HG02642 (cell line): ENCODE data around the gene SERPINA6.
"Not testable (repeated sequence)": the region's sequence is repeated elsewhere in the genome, so short reads cannot be mapped to it uniquely, and the experiment has no call there.

Experiments
- ATAC-seq: cut with Tn5 transposase; IDR thresholded peaks from one replicate; pipeline ENCODE4 v1.9.1; 2021; ENCODE audit warnings: mild to moderate bottlenecking; ENCODE audit not compliant: unreplicated experiment, poor library complexity

The SERPINA6 gene

GRCh38 chr14:94330857-94331256 is 7.7 kb upstream of the SERPINA6 start:
- no peak for ATAC-seq

DNA sequence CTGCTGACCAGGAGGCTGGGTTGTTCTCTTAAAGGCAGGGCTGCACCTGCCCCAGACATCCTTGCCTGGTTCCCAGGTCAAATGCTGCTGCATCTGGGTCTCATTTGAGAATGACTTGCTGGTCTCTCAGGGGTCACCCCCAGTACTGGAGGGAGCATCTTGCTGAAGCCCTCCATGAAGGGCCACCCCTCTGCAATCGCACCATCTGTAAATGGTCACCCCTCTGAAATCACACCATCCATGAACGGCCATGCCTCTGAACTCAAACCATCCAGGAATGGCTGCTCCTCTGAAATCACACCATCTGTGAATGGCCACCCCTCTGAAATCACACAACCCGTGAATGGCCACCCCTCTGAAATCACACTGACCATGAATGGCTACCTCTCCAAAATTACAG is 7.3 kb upstream of the SERPINA6 start:
- ATAC-seq: no peak

DNA sequence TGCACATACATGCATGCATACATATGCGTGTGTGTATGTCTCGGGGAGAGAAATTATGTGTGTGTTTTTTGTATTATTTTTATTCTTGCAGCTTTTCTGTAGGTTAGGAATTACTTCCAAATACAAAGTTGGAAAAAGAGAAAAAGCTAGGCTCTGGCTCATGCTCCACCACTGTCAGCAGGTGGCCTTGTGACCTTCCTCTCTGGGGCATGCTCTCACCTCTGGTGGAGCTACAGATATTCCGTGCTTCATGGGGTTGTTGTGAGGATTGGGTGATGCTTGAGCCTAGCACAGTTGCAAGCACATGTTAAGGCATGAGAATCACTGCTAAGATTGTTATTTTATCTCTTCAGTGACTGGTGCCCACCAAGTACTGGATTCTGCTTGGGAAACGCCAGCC is 6.7 kb upstream of the SERPINA6 start:
- no peak for ATAC-seq

DNA sequence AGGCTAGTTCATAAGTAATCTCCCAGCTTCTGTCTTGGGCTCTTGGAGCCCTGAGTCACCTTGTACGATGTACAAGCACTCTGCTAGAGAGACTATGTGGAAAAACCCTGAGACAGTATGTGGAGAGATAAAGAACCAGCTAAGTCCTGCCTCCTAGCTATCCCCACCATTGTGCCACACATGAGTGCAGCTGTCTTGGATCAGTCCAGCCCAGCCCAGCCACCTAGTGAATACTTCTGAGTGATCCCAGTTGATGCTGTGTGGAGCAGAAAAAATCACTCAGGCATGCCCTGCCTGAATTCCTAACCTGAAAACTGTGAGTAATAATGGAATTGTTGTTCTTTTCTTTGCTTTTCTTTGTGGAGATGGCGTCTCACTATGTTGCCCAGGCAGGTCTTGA is 5.1 kb upstream of the SERPINA6 start:
- no peak for ATAC-seq

DNA sequence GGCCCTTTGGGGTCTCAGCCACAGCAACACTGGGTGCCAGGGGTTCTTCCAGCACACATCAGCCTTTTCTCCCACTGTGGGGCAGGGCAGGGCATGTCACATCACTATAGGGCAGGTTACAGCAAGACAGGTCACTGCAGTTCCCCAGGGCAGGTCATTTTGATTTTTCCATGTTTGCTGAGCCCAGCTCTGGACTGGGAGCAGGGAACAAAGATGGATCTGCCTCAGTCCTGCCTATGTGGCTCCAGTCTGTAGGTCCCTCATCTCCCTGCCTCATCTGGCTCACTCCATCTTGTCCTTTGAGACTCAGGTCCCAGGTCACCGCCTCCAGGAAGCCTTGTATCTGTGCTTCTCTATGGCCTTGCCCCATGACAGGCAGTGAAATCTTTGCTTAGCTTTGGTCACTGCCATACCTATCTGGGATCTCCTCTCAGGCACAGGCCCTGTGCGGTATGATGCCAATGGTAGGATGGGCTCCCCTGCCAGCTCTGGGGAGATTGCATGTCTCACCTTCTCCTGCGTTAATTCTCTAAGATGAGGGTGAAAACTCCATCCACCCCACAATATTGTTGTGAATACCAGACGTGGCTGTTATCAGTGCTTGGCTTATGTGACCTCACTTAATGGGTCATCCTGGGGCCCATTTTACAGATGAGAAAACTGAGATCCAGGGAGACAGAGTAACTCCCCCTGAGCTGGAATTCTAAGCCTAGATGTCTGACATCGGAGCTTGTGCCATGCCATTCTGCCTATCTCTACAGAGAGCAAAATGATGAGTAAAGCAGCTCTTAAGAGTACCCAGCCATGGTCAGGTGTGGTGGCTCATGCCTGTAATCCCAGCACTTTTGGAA is 1.5 kb downstream of the SERPINA6 start:
- no peak for ATAC-seq

- no peak for ATAC-seq
These were observed 2.9 kb downstream of the SERPINA6 start for GRCh38 chr14:94320243-94320642.

DNA sequence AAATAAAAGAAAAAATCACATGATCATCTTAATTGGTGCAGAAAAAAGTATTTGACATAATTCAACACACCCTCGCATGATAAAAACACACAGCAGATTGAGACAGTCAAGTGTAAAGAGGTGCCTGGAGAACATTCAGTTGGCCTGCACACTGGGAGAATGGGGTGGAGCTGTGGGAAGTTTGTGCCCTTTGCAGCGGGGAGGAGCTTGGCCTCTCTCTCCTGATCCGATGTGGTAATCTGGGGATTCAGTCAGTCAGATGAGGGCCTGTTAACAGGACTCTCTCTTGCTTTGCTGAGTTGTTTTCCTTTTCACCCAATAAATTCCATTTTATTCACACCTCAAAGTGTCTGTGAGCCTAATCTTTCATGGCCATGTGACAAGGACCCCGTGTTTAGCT is 5.9 kb downstream of the SERPINA6 start:
- no peak for ATAC-seq

DNA sequence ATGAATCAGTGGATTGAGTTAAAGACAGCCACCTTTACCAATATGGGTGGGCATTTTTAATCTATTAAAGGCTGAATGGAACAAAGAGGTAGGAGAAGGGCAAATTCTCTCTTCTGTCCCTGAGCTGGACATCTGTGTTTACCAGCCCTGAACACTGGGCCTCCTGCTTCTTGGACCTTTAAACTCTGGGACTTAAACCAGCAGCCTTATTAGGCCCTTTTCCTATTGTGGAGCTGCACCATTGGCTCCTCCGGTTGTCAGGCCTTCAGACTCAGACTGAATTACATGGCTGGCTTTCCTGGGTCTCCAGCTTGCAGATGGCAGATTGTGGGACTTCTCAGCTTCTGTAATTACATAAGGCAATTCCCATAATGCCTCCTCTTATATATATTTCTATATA is 6.4 kb downstream of the SERPINA6 start:
- ATAC-seq: no peak

GRCh38 chr14:94314890-94315289 is 8.2 kb downstream of the SERPINA6 start:
- ATAC-seq: no peak

- ATAC-seq: no peak
These were observed 9.0 kb downstream of the SERPINA6 start for GRCh38 chr14:94313991-94314655.

DNA sequence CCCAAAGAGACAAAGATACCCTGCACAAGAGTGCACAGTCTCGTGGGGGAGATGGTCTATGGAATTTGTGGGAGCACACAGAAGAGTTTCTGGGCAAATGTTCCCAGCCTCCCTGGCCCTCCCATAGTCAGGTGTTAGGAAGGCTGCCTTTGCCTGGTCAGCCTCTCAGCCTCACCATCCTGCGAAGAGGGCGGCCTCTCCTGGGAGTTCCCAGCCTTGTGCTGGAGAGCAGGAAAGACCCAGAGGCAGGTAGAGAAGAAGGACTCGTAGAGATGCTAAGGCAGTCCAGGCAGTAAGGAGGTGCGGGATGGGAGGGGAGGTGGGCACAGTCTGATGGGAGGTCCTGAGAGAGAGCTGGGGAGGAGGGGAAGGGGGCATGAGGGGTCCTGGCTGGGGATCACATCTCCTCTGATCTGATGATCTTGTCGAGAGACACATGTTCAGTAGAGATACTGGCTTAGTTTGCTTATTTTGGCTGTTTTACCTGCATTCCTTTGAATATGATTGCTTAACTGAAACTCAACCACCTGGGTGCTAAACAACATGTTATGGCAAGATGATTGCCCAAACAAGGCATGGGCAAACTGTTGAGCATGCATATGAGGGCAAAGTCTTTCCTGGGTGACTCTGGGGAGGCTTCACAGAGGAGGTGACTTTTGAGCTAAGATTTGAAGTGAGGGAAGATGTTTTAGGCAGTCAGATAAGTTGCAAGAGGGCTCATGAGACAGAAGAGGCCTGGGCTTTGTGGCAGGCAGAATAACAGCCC is 10.5 kb downstream of the SERPINA6 start:
- no peak for ATAC-seq

GRCh38 chr14:94310248-94310647 is 12.9 kb downstream of the SERPINA6 start:
- ATAC-seq: no peak

GRCh38 chr14:94309721-94310120 is 13.4 kb downstream of the SERPINA6 start:
- ATAC-seq: no peak

- no peak for ATAC-seq
These were observed 15.6 kb downstream of the SERPINA6 start for GRCh38 chr14:94307410-94307992.

DNA sequence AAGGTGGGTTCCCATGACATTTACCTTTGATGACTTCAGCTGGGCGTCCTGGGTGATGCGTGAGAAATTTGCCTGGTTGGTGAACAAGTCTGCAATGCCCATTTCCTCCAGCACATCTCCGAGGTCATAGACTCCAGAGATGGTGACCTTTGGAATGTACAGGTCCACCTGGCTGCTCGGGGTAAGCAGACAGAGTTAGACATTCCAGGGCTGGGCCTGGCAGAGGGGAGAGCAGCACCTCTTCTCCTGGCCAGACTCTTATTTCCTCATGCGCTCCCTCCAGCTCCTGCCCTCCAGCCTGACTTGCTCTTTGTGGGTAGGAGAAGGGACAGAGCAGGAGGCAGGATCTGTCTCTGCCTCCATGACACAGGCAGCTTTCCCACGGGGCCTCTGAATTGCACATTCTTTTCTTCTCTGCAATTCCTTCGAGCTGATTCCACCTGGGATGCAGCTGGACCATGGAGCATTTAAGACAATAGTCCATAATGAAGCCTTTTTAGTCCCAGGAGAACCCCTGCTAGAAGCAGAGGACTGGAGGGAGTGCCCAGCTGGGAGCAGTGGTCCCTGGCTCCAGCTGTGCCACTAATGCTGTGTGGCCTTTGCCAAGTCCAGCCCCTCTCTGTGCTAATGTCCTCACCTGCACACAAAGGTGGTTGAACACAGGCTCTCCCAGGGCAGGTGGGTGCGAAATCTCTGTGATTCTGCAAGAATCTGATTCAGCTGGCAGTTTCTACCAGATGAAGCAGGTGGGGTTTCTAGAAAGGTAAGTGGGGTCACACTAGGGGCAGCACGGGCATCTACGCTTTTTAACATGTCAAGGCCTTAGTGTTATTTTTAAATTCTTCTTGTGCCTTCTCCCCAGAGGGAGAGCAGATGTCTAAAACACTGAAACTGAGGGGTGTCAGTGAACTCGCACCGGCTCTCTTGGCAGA is 16.8 kb downstream of the SERPINA6 start:
- ATAC-seq: no peak

DNA sequence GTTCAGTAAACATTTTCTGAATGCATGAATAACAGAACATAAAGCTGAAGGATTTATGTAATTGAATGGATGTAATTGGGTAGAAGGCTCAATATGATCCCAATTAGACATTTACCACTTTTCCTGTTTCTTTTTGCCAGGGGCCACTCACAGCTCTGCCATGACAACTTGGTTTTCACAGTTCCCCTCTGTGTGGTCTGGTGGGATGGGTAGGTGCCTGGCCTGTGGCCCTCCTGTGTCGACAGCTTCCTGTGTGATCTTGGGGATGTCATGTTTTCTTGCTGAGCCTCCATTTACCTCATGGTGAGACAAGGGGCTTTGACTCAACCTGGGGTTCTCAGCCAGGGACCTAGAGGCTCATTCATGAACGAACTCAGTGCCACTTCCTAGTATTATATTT is 17.5 kb downstream of the SERPINA6 start:
- no peak for ATAC-seq

- no peak for ATAC-seq
These were observed 18.9 kb downstream of the SERPINA6 start for GRCh38 chr14:94304243-94304642.

DNA sequence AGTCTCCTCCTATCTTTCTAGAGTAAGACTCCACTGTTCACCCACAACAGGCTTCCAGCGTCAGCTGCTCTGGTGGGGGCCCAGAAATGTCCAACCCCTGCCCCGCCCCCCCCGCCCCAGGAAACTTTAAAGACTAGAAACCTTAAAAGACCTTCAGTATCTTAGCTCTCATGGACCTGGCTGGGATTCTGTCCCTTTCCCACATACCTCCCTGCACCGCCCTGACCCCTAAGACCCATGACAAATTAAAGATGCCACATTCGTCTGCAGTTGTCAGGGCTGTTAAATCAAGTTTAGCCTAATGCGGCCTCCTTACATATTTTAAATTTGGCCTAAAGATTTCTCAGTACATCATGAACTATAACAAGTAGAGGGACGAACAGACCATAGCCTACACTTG is 20.0 kb downstream of the SERPINA6 start:
- no peak for ATAC-seq

- ATAC-seq: no peak
These were observed 25.0 kb downstream of the SERPINA6 start for GRCh38 chr14:94298130-94298529.

- not testable (repeated sequence) for ATAC-seq
These were observed 27.0 kb downstream of the SERPINA6 start for GRCh38 chr14:94296181-94296545.
